ENCODE measurements around the gene SPAG9.

The SPAG9 gene

GRCh38 chr17:50952013-50952412 is 168.7 kb downstream of the SPAG9 start:
- Histone ChIP-seq H3K27me3 (no peaks in the 10 kb centered on the region), H3K4me2 (peak overlapping the region; percentile 87), H4K20me1 (no peaks in the 10 kb centered on the region), H3K9me3 (no peaks in the 10 kb centered on the region), H3K4me1 (peaks cover 97% of the 10 kb centered on the region), H3K9ac (no peak overlapping the region), H3K36me3 (no peaks in the 10 kb centered on the region), H3K27ac (peak overlapping the region; percentile 53), H3K4me3 (no peak overlapping the region)
- no peak for TF ChIP-seq Cebpa-rat (IDR thresholded peaks at IDR 0.05)

GRCh38 chr17:50949989-50950877 is 170.4 kb downstream of the SPAG9 start:
- no peak for TF ChIP-seq Cebpa-rat (IDR thresholded peaks at IDR 0.05)
- H3K9me3 ChIP-seq = no peaks in the 10 kb centered on the region
- no peaks in the 10 kb centered on the region for H4K20me1 ChIP-seq
- peak overlapping the region; percentile 78 for H3K27ac ChIP-seq
- no peaks in the 10 kb centered on the region for H3K36me3 ChIP-seq
- no peak overlapping the region for H3K4me3 ChIP-seq
- peaks cover 82% of the 10 kb centered on the region for H3K4me1 ChIP-seq
- peak overlapping the region; percentile 75 for H3K4me2 ChIP-seq
- no peaks in the 10 kb centered on the region for H3K27me3 ChIP-seq
- peak overlapping the region; percentile 57 for H3K9ac ChIP-seq

- peaks cover 80% of the 10 kb centered on the region for H3K4me1 ChIP-seq
- peak overlapping the region; percentile 78 for H3K27ac ChIP-seq
- H3K27me3 ChIP-seq = no peaks in the 10 kb centered on the region
- peak overlapping the region; percentile 75 for H3K4me2 ChIP-seq
- no peaks in the 10 kb centered on the region for H4K20me1 ChIP-seq
- peak overlapping the region; percentile 57 for H3K9ac ChIP-seq
- H3K9me3 ChIP-seq = no peaks in the 10 kb centered on the region
- no peak overlapping the region for H3K4me3 ChIP-seq
- H3K36me3 ChIP-seq = no peaks in the 10 kb centered on the region
- TF ChIP-seq Cebpa-rat (IDR thresholded peaks at IDR 0.05) = no peak
Observed at GRCh38 chr17:50949128-50949988, 171.3 kb downstream of the SPAG9 start.

- H3K9ac ChIP-seq = no peak overlapping the region; the same call in 1 of the 2 replicates
- no peaks in the 10 kb centered on the region for H3K36me3 ChIP-seq
- no peaks in the 10 kb centered on the region for H3K9me3 ChIP-seq
- peak overlapping the region; percentile 75 for H3K4me2 ChIP-seq
- H3K27ac ChIP-seq = peak overlapping the region; percentile 78
- TF ChIP-seq Cebpa-rat (IDR thresholded peaks at IDR 0.05) = no peak
- H4K20me1 ChIP-seq = no peaks in the 10 kb centered on the region
- no peak overlapping the region for H3K4me3 ChIP-seq
- H3K4me1 ChIP-seq = peaks cover 80% of the 10 kb centered on the region
- H3K27me3 ChIP-seq = no peaks in the 10 kb centered on the region
Observed at GRCh38 chr17:50948711-50949110, 172.0 kb downstream of the SPAG9 start.

GRCh38 chr17:50947782-50948543 is 172.7 kb downstream of the SPAG9 start:
- Histone ChIP-seq H3K27ac (peak overlapping the region; percentile 78), H3K9me3 (no peaks in the 10 kb centered on the region), H3K4me2 (peak overlapping the region; percentile 75), H3K4me1 (peaks cover 80% of the 10 kb centered on the region), H3K9ac (no peak overlapping the region), H4K20me1 (no peaks in the 10 kb centered on the region), H3K4me3 (no peak overlapping the region), H3K27me3 (no peaks in the 10 kb centered on the region), H3K36me3 (no peaks in the 10 kb centered on the region)
- TF ChIP-seq Cebpa-rat (IDR thresholded peaks at IDR 0.05) = no peak

- H4K20me1 ChIP-seq = no peaks in the 10 kb centered on the region
- peak overlapping the region; percentile 75 for H3K4me2 ChIP-seq
- H3K36me3 ChIP-seq = no peaks in the 10 kb centered on the region
- no peak for TF ChIP-seq Cebpa-rat (IDR thresholded peaks at IDR 0.05)
- peaks cover 80% of the 10 kb centered on the region for H3K4me1 ChIP-seq
- H3K9ac ChIP-seq = no peak overlapping the region
- no peaks in the 10 kb centered on the region for H3K27me3 ChIP-seq
- no peak overlapping the region for H3K4me3 ChIP-seq
- H3K9me3 ChIP-seq = no peaks in the 10 kb centered on the region
- H3K27ac ChIP-seq = peak overlapping the region; percentile 78
Observed at GRCh38 chr17:50946891-50947781, 173.5 kb downstream of the SPAG9 start.

- H4K20me1 ChIP-seq = no peaks in the 10 kb centered on the region
- H3K4me2 ChIP-seq = no peak overlapping the region
- no peaks in the 10 kb centered on the region for H3K36me3 ChIP-seq
- H3K9me3 ChIP-seq = no peaks in the 10 kb centered on the region
- no peak overlapping the region for H3K9ac ChIP-seq
- no peaks in the 10 kb centered on the region for H3K27me3 ChIP-seq
- H3K4me3 ChIP-seq = no peak overlapping the region
- peaks cover 73% of the 10 kb centered on the region for H3K4me1 ChIP-seq
- no peak for TF ChIP-seq Cebpa-rat (IDR thresholded peaks at IDR 0.05)
- no peak overlapping the region for H3K27ac ChIP-seq
Observed at GRCh38 chr17:50946223-50946890, 174.3 kb downstream of the SPAG9 start.

GRCh38 chr17:50945779-50946222 is 174.9 kb downstream of the SPAG9 start:
- no peaks in the 10 kb centered on the region for H4K20me1 ChIP-seq
- H3K9ac ChIP-seq = no peak overlapping the region
- H3K4me1 ChIP-seq = peaks cover 68% of the 10 kb centered on the region

More at GRCh38 chr17:50945779-50946222, 174.9 kb downstream of the SPAG9 start:
- Histone ChIP-seq H3K27ac (no peak overlapping the region), H3K36me3 (no peaks in the 10 kb centered on the region), H3K4me2 (no peak overlapping the region), H3K9me3 (no peaks in the 10 kb centered on the region), H3K27me3 (no peaks in the 10 kb centered on the region), H3K4me3 (no peak overlapping the region)
- TF ChIP-seq Cebpa-rat (IDR thresholded peaks at IDR 0.05) = no peak
